HFFc6 (cell line): Measurements from ENCODE around the gene TOX3. TPM values are rescaled to one million over a fixed set of nuclear protein-coding genes. Genes with fewer than 3 reads are reported as not detected.

Experiments
- DNase-seq: peaks from one replicate; pipeline ENCODE4 v3.0.0-alpha.2; 2018
- H3K27ac Mint-ChIP-seq: 2 replicates; pipeline ENCODE4 v1.8.0; 2020; ENCODE audit warnings: mild to moderate bottlenecking, mixed read lengths
- H3K27me3 Mint-ChIP-seq: 2 replicates; pipeline ENCODE4 v1.8.0; 2021; ENCODE audit warnings: mild to moderate bottlenecking, moderate library complexity, mixed read lengths; ENCODE audit not compliant: insufficient read depth
- H3K36me3 Mint-ChIP-seq: 2 replicates; pipeline ENCODE4 v1.8.0; 2021; ENCODE audit warnings: low read depth, mixed read lengths
- H3K4me1 Mint-ChIP-seq: 2 replicates; pipeline ENCODE4 v1.8.0; 2020; ENCODE audit warnings: low read depth, mixed read lengths
- H3K4me3 Mint-ChIP-seq: 2 replicates; pipeline ENCODE4 v1.8.0; 2020; ENCODE audit warnings: mild to moderate bottlenecking, moderate library complexity, mixed read lengths
- H3K9me3 Mint-ChIP-seq: 2 replicates; pipeline ENCODE4 v1.8.0; 2020; ENCODE audit warnings: mild to moderate bottlenecking, mixed read lengths
- CTCF ChIP-seq: fragments of 200-600 bp; sonication (generic); IDR thresholded peaks from 2 replicates; pipeline ENCODE4 v1.5.0; 2021; ENCODE audit warnings: antibody characterized with exemption, mild to moderate bottlenecking
- total RNA-seq, 6 experiments: library from RNA; stranded (reverse); fragmentation: NEBNext Ultra II Directional; extraction: Animal tissue kit (Norgen Biotek cat#: 25700); gene quantifications; 2 replicates in 1 of 6; 3 replicates in 5 of 6; pipeline ENCODE4 v1.2.3, GENCODE V29; 2021

TOX3 gene
- total RNA-seq, 6 experiments from 2014 or later = not detected

GRCh38 chr16:52584354-52585320, 37.7 kb upstream of the TOX3 start:
- Mint-ChIP-seq H3K36me3 (no peaks in the 10 kb centered on the region), H3K27me3 (no peaks in the 10 kb centered on the region; the same call in 1 of the 2 replicates), H3K9me3 (peaks cover 65% of the 10 kb centered on the region), H3K27ac (no peak overlapping the region), H3K4me3 (no peak overlapping the region), H3K4me1 (no peaks in the 10 kb centered on the region)
- no peak for DNase-seq
- no peak for TF ChIP-seq CTCF

- H3K36me3 Mint-ChIP-seq = no peaks in the 10 kb centered on the region
- H3K27me3 Mint-ChIP-seq = no peaks in the 10 kb centered on the region
Measured at GRCh38 chr16:52581530-52581929, 34.6 kb upstream of the TOX3 start.

DNA sequence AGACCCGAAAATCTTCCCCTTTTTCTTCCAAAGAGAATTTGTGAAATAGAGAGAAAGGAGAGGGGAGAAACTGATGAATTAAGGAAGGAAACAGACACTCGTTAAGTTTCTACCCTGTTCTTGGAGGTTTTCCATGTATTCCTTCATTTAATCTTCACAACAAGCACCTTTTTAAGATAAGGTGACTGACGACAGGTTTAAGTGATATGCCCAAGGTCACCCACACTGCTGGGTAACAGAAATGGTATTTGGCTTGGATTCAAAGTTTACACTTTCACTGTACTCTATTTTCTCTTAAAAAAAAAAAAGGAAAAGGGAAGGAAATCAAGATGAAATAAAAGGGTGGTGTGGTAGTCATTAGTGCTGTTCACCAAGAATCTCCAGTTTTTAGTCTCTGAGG, 33.5 kb upstream of the TOX3 start:
- TF ChIP-seq CTCF = no peak
- no peaks in the 10 kb centered on the region for H3K27me3 Mint-ChIP-seq
- no peaks in the 10 kb centered on the region for H3K4me1 Mint-ChIP-seq
- H3K36me3 Mint-ChIP-seq = peaks cover 3% of the 10 kb centered on the region; the same call in 1 of the 2 replicates
- H3K4me3 Mint-ChIP-seq = no peak overlapping the region
- H3K27ac Mint-ChIP-seq = no peak overlapping the region
- no peak for DNase-seq
- H3K9me3 Mint-ChIP-seq = peaks cover 62% of the 10 kb centered on the region

More at GRCh38 chr16:52581530-52581929, 34.6 kb upstream of the TOX3 start:
- no peak for TF ChIP-seq CTCF
- DNase-seq = no peak
- Mint-ChIP-seq H3K9me3 (peaks cover 56% of the 10 kb centered on the region), H3K27ac (no peak overlapping the region), H3K4me1 (no peaks in the 10 kb centered on the region), H3K4me3 (no peak overlapping the region)

DNA sequence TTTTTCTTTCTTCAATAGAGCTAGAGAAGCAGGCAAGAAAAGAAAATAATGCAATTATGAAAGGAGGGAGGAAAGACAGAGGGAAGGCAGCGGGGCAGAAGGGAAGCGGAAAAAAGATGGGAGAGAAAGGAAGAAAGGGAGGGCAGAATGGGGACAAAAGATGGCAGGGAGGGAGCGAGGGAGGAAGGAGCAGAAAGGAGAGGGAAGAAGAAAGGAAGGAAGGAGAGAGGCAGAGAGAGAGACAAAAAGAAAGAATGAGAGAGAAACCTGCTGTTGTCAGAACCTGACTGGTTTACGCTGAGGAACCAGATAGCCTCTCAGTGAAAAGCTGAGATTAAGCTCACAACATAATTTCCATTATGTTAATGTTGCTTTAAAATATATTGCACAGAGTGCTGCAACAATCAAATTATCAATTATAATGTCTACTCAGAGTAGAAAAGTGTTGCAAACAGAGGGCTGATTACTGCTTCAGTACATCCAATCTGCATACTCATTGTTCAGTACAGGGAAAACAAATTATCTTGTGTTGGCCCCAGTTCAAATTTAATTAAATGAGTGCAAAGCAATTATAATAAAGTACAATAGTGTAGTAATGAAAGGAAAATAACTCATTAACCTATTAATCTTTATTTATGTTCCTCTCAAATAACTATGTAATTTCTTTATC, 32.0 kb upstream of the TOX3 start:
- peaks cover 3% of the 10 kb centered on the region; the same call in 1 of the 2 replicates for H3K36me3 Mint-ChIP-seq
- H3K9me3 Mint-ChIP-seq = peaks cover 63% of the 10 kb centered on the region
- no peak overlapping the region for H3K4me3 Mint-ChIP-seq
- H3K4me1 Mint-ChIP-seq = no peaks in the 10 kb centered on the region
- no peak for TF ChIP-seq CTCF
- no peak overlapping the region for H3K27ac Mint-ChIP-seq
- DNase-seq = no peak
- no peaks in the 10 kb centered on the region; the same call in 1 of the 2 replicates for H3K27me3 Mint-ChIP-seq

GRCh38 chr16:52578007-52578828, 31.3 kb upstream of the TOX3 start:
- H3K36me3 Mint-ChIP-seq = peaks cover 3% of the 10 kb centered on the region; the same call in 1 of the 2 replicates

More at GRCh38 chr16:52578007-52578828, 31.3 kb upstream of the TOX3 start:
- Mint-ChIP-seq H3K4me1 (no peaks in the 10 kb centered on the region), H3K27me3 (no peaks in the 10 kb centered on the region; the same call in 1 of the 2 replicates), H3K9me3 (peaks cover 60% of the 10 kb centered on the region), H3K27ac (no peak overlapping the region), H3K4me3 (no peak overlapping the region)
- TF ChIP-seq CTCF = no peak
- DNase-seq = no peak
